CD8-positive, alpha-beta memory T cell (primary cell): ENCODE data around the gene GAS2L2. TPM values are rescaled to one million over a fixed set of nuclear protein-coding genes. Genes with fewer than 3 reads are reported as not detected.

ENCODE experiments used
- CTCF ChIA-PET: fragments of 350-600 bp; sonication (Branson Sonifier 250); formaldehyde crosslinking; loops from one replicate; lab custom pipeline; 2021; ENCODE audit warnings: antibody characterized with exemption; lab: Charles Lee
- POLR2A ChIA-PET: fragments of 350-600 bp; sonication (Branson Sonifier 250); formaldehyde crosslinking; loops from one replicate; lab custom pipeline; 2021; ENCODE audit warnings: antibody characterized with exemption; lab: Charles Lee
- DNase-seq, 5 donors: peaks; one replicate each; pipeline versions ENCODE4 v3.0.0 to v3.0.0-alpha.2; 2020 to 2022; ENCODE audit warnings: mixed read lengths in 1 of 5
- H3K27ac ChIP-seq: one replicate; pipeline ENCODE4 v1.7.0; 2013; ENCODE audit warnings: low read depth, mild to moderate bottlenecking, low read length, moderate library complexity
- H3K27me3 ChIP-seq: 2 replicates; pipeline ENCODE4 v1.7.0; 2013; ENCODE audit warnings: low read length, mild to moderate bottlenecking; ENCODE audit not compliant: insufficient read depth, poor library complexity, severe bottlenecking
- H3K36me3 ChIP-seq: 2 replicates; pipeline ENCODE4 v1.7.0; 2013; ENCODE audit warnings: mild to moderate bottlenecking, low read length, moderate library complexity; ENCODE audit not compliant: insufficient read depth
- H3K4me1 ChIP-seq: 2 replicates; pipeline ENCODE4 v1.7.0; 2013; ENCODE audit warnings: mild to moderate bottlenecking, low read length, moderate library complexity; ENCODE audit not compliant: insufficient read depth
- H3K4me3 ChIP-seq: 2 replicates; pipeline ENCODE4 v1.7.0; 2013; ENCODE audit warnings: mild to moderate bottlenecking, low read length
- H3K9me3 ChIP-seq: 2 replicates; pipeline ENCODE4 v1.7.0; 2013; ENCODE audit warnings: mild to moderate bottlenecking, low read length
- H3K27ac Mint-ChIP-seq, 8 donors: one replicate each; pipeline ENCODE4 v1.8.0; 2020 to 2021; ENCODE audit warnings: mixed read lengths in 8 of 8, mild to moderate bottlenecking in 6 of 8, inconsistent platforms in 3 of 8, moderate library complexity in 3 of 8
- H3K27me3 Mint-ChIP-seq, 2 donors: one replicate each; pipeline ENCODE4 v1.8.0; 2020 to 2021; ENCODE audit warnings: mixed read lengths in 2 of 2, mild to moderate bottlenecking in 1 of 2, moderate library complexity in 1 of 2
- H3K36me3 Mint-ChIP-seq, 3 donors: one replicate each; pipeline ENCODE4 v1.8.0; 2020 to 2021; ENCODE audit warnings: mixed read lengths in 3 of 3, inconsistent platforms in 1 of 3, mild to moderate bottlenecking in 1 of 3
- H3K4me1 Mint-ChIP-seq, 3 donors: one replicate each; pipeline ENCODE4 v1.8.0; 2020 to 2021; ENCODE audit warnings: mixed read lengths in 3 of 3, inconsistent platforms in 1 of 3, mild to moderate bottlenecking in 1 of 3
- H3K4me3 Mint-ChIP-seq, 7 donors: one replicate each; pipeline ENCODE4 v1.8.0; 2020 to 2021; ENCODE audit warnings: mixed read lengths in 7 of 7, mild to moderate bottlenecking in 6 of 7, moderate library complexity in 4 of 7, inconsistent platforms in 2 of 7
- H3K9me3 Mint-ChIP-seq, 5 donors: one replicate each; pipeline ENCODE4 v1.8.0; 2020 to 2022; ENCODE audit warnings: mixed read lengths in 5 of 5, mild to moderate bottlenecking in 3 of 5, moderate library complexity in 2 of 5, inconsistent platforms in 1 of 5
- polyA plus RNA-seq: library from polyadenylated mRNA; unstranded; fragments of 300-500 nt; fragmentation: Illumina TruSeq; gene quantifications from one replicate; pipeline ENCODE4 v1.2.3, GENCODE V29; 2021
- total RNA-seq, 2 experiments: library from RNA; stranded (reverse); gene quantifications; one replicate each; pipeline ENCODE4 v1.2.3, GENCODE V29; 2021

GAS2L2 gene
- total RNA-seq = under 1 TPM in 1 of 2 experiments, not detected in 1; 0.07 TPM
- polyA plus RNA-seq = not detected

DNA sequence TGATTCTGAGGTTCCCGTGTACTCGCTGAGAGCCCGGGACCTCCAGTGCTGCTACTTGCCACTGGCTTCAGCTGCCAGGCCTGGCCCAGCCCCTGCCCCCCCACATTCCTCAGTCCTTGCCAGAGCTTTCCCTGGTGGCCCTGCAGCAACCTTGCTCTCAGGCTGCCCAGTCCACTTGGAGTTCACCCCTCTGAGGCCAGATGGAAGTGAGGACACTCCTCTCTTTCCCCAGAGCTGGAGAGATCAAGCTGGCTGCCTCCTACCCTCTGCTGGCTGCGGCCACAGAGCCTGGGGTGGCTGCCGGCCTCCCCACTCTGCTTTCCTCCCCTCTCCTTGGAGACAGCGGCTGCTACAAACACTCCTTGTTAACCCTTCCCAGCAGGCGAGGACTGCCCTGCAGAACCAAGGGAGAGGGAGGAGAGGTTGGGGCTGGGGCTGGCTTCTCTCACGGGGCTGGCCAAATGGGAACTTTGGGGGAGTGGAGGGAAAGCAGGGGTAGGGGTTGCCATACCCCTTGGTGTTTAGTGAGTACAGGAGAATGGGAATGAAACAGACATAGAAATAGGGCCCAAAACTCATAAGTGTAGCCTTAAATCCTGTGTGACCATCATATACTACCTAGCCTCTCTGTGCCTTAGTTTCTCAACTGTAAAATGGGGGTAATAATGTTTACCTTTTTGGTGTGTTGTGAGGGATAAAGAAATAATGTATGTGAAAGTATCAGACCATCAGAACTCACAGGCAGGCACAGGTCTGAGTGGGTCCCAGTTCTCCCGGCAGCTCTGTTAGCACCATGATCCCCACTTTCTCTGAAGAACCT is at the start of gene GAS2L2:
Gene GAS2L2, minus strand, starts transcription at position 295 of the 820 bp plus-strand sequence. CDS start 389 bp downstream, outside the sequence.
- Histone ChIP-seq H3K27ac (no peak within 1 kb of the TSS), H3K4me3 (no peak within 1 kb of the TSS), H3K27me3 (peaks cover 29% of the 10 kb centered on the region), H3K9me3 (no peaks in the 10 kb centered on the region), H3K36me3 (no peaks in the 10 kb centered on the region), H3K4me1 (no peaks in the 10 kb centered on the region)
- Mint-ChIP-seq H3K4me3 (no peak within 1 kb of the TSS), H3K9me3 (no peaks in the 10 kb centered on the region), H3K4me1 (peaks cover 4 to 13% (median 5%) of the 10 kb centered on the region in 3 donors), H3K27ac (peak within 1 kb of the TSS in 2 of 8 donors; percentile 8 to 33), H3K36me3 (no peaks in the 10 kb centered on the region), H3K27me3 (peaks cover 34 to 51% of the 10 kb centered on the region in 2 donors)
- ChIA-PET POLR2A (no interaction called here), CTCF (no interaction called here)
- no peak for DNase-seq

DNA sequence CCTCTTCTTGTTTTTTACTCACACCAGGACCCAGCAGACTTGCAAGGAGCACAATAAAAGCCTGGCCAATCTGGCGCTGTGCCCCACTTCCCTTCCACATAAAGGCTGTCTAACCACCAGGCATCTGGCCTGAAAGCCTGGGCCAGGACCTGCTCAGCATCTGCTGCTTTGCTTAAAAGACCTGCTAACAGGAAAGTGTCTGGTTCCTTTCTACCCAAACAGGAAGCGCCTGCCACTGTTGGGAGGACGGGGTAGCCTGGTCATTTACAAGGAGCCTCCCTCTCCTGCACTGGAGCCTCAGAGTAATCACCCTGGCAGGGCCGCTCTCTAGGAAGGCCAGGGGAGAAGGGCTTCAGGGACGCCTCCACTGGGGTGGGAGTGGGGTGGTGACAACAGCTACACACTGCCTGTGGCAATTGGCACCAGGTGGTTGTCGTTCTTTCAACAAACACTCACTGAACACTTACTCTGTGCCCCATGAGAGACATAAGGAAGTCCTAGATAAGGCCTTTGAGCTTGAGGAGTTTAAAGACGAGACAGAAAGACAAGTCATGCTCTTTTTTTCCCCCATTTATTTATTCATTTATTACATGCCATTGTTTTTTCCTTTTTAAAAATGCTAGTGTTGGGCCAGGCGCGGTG is 48.7 kb upstream of the GAS2L2 start:
- H3K27ac ChIP-seq = no peak overlapping the region
- peak in 1 of 5 donors; percentile 38 for DNase-seq

GRCh38 chr17:35799942-35800341 is 46.9 kb upstream of the GAS2L2 start:
- no peak for DNase-seq
- no peak overlapping the region for H3K27ac Mint-ChIP-seq
- no peaks in the 10 kb centered on the region for H3K36me3 ChIP-seq
- peaks cover 5 to 16% (median 9%) of the 10 kb centered on the region in 3 donors for H3K4me1 Mint-ChIP-seq
- H3K36me3 Mint-ChIP-seq = no peaks in the 10 kb centered on the region
- ChIA-PET POLR2A (interaction anchor here (0.5 kb wide), 1 partner anchor 546 kb away, joined by 6 read pairs; no protein-coding TSS in a partner anchor), CTCF (interaction anchor here (0.9 to 2.2 kb wide), 3 partner anchors 8 to 36 kb away, joined by 5 to 12 read pairs (median 6); no protein-coding TSS in a partner anchor)
- peaks cover 26 to 41% of the 10 kb centered on the region in 2 donors for H3K27me3 Mint-ChIP-seq
- peaks cover 16% of the 10 kb centered on the region for H3K4me1 ChIP-seq
- H3K4me3 ChIP-seq = no peak overlapping the region
- H3K27ac ChIP-seq = no peak overlapping the region
- no peak overlapping the region for H3K4me3 Mint-ChIP-seq
- no peaks in the 10 kb centered on the region for H3K9me3 Mint-ChIP-seq
- peaks cover 16% of the 10 kb centered on the region for H3K27me3 ChIP-seq
- no peaks in the 10 kb centered on the region for H3K9me3 ChIP-seq

More for the DNA sequence above, 48.7 kb upstream of the GAS2L2 start:
- no peak overlapping the region for H3K4me3 ChIP-seq
- H3K9me3 ChIP-seq = no peaks in the 10 kb centered on the region
- peaks cover 0 to 5% (median 5%) of the 10 kb centered on the region in 3 donors for H3K4me1 Mint-ChIP-seq
- H3K27me3 Mint-ChIP-seq = peaks cover 20 to 32% of the 10 kb centered on the region in 2 donors
- H3K4me3 Mint-ChIP-seq = peak overlapping the region in 1 of 7 donors; percentile 6
- H3K27me3 ChIP-seq = peaks cover 10% of the 10 kb centered on the region
- POLR2A ChIA-PET = no interaction called here
- no peaks in the 10 kb centered on the region for H3K36me3 Mint-ChIP-seq
- H3K36me3 ChIP-seq = no peaks in the 10 kb centered on the region
- H3K9me3 Mint-ChIP-seq = no peaks in the 10 kb centered on the region
- no peak overlapping the region for H3K27ac Mint-ChIP-seq
- CTCF ChIA-PET = interaction anchor here (1.4 kb wide), 1 partner anchor 38 kb away, joined by 5 read pairs; no protein-coding TSS in a partner anchor
- peaks cover 11% of the 10 kb centered on the region for H3K4me1 ChIP-seq

DNA sequence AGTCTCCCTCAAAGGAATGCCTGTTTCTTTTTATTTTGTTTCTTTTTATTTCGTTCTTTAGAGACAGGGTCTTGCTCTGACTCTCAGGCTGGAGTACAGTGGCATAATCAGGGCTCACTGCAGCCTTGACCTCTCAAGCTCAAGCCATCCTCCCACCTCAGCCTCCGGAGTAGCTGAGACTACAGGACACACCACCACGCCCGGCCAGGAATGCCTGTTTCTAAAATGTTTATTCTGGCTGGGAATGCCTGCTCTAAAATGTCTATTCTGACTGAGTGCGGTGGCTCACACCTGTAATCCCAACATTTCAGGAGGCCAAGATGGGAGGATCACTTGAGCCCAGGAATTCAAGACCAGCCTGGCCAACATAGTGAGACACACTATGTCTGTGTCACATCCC is 44.9 kb upstream of the GAS2L2 start:
- Mint-ChIP-seq H3K27ac (no peak overlapping the region), H3K4me3 (no peak overlapping the region)

DNA sequence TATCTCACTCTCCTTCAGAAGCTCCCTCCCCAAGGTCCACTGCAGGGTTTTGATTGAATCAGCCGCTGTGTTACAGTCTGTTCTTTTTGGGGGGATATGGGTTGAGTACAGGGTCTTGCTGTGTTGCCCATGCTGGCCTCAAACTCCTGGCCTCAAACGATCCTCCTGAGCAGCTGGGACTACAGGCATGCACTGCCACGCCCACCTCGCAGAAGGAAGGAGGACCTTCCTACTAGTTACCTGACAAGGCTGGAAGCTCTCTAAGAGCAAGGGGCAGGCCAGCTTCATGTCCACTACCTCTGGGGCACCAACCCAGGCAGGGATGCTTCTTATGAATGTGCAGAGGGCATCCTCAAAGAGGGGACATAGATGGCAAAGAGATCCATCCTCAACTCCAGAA is 44.3 kb upstream of the GAS2L2 start:
- H3K9me3 ChIP-seq = no peaks in the 10 kb centered on the region
- H3K4me3 Mint-ChIP-seq = peak overlapping the region in 3 of 7 donors; percentile 12 to 34 (median 19)
- H3K36me3 ChIP-seq = no peaks in the 10 kb centered on the region
- H3K4me3 ChIP-seq = no peak overlapping the region
- H3K27me3 ChIP-seq = peaks cover 29% of the 10 kb centered on the region
- peaks cover 5 to 17% (median 11%) of the 10 kb centered on the region in 3 donors for H3K4me1 Mint-ChIP-seq
- no peak for DNase-seq
- H3K27ac Mint-ChIP-seq = no peak overlapping the region
- H3K36me3 Mint-ChIP-seq = no peaks in the 10 kb centered on the region
- ChIA-PET POLR2A (interaction anchor here (1.3 kb wide), 1 partner anchor 11 kb away, joined by 3 read pairs; no protein-coding TSS in a partner anchor), CTCF (interaction anchor here (1.3 to 3.1 kb wide), 3 partner anchors 12 to 50 kb away, joined by 3 to 22 read pairs (median 17); partner anchors contain the start of gene TAF15)
- no peaks in the 10 kb centered on the region for H3K9me3 Mint-ChIP-seq
- H3K27ac ChIP-seq = no peak overlapping the region
- H3K4me1 ChIP-seq = peaks cover 21% of the 10 kb centered on the region
- H3K27me3 Mint-ChIP-seq = peaks cover 39 to 58% of the 10 kb centered on the region in 2 donors

More for the DNA sequence above, 44.9 kb upstream of the GAS2L2 start:
- no peaks in the 10 kb centered on the region for H3K36me3 Mint-ChIP-seq
- H3K27me3 Mint-ChIP-seq = peaks cover 39 to 58% of the 10 kb centered on the region in 2 donors
- no peak for DNase-seq
- H3K9me3 Mint-ChIP-seq = no peaks in the 10 kb centered on the region
- H3K27ac ChIP-seq = no peak overlapping the region
- H3K9me3 ChIP-seq = no peaks in the 10 kb centered on the region
- CTCF ChIA-PET = interaction anchor here (2.2 to 2.8 kb wide), 2 partner anchors 11 to 34 kb away, joined by 12 to 17 read pairs; partner anchors contain the start of gene TAF15
- peaks cover 5 to 17% (median 11%) of the 10 kb centered on the region in 3 donors for H3K4me1 Mint-ChIP-seq
- H3K4me3 ChIP-seq = no peak overlapping the region
- H3K4me1 ChIP-seq = peaks cover 21% of the 10 kb centered on the region
- H3K36me3 ChIP-seq = no peaks in the 10 kb centered on the region
- POLR2A ChIA-PET = no interaction called here
- H3K27me3 ChIP-seq = peaks cover 29% of the 10 kb centered on the region

DNA sequence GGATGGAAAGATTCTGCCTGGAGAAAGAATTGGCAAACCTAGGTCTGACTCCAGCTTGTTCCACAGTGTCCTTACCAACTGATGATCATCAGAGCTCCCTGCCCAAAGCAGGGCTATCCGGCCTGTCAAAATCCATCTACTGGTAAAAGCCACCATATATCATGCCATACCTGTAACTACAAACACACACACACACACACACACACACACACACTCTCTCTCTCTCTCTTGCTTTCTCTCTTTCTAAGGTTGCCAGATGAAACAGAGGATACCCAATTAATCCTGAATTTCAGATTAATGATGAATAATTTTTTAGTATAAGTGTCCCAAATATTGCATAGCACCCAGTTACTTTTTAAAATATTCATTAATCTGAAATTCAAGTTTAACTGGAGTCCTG is 43.9 kb upstream of the GAS2L2 start:
- Histone ChIP-seq H3K27ac (no peak overlapping the region), H3K4me1 (peaks cover 20% of the 10 kb centered on the region), H3K9me3 (no peaks in the 10 kb centered on the region), H3K27me3 (peaks cover 29% of the 10 kb centered on the region), H3K36me3 (no peaks in the 10 kb centered on the region), H3K4me3 (no peak overlapping the region)
- peaks cover 39 to 62% of the 10 kb centered on the region in 2 donors for H3K27me3 Mint-ChIP-seq
- H3K4me3 Mint-ChIP-seq = peak overlapping the region in 2 of 7 donors; percentile 31 to 37
- no peaks in the 10 kb centered on the region for H3K9me3 Mint-ChIP-seq
- H3K4me1 Mint-ChIP-seq = peaks cover 5 to 17% (median 11%) of the 10 kb centered on the region in 3 donors
- POLR2A ChIA-PET = interaction anchor here (1.3 kb wide), 1 partner anchor 12 kb away, joined by 3 read pairs; no protein-coding TSS in a partner anchor
- CTCF ChIA-PET = interaction anchor here (1.3 to 3.1 kb wide), 4 partner anchors 8 to 50 kb away, joined by 3 to 22 read pairs (median 12); partner anchors contain the start of gene TAF15
- DNase-seq = no peak
- no peaks in the 10 kb centered on the region for H3K36me3 Mint-ChIP-seq
- H3K27ac Mint-ChIP-seq = no peak overlapping the region

DNA sequence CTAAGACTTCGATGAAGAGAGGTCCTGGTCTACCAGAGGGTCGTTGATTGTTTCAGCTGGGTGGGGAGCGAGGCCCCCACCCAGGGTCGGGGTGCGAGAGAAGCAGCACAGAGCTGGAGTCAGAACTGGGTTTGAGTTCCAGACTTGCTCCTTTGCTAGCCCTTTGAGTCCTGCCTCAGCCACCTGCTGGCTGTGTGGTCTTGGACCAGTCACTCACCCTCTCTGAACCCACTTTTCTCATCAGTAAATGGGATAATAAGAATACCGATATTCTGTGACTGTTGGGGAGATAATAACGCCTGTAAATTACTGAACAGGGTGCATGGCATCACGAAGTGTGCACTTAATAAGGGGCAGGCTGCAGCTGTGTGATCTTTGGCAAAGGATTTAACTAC is 42.8 kb upstream of the GAS2L2 start:
- Histone ChIP-seq H3K4me3 (peak overlapping the region; percentile 58), H3K4me1 (peaks cover 10% of the 10 kb centered on the region), H3K9me3 (no peaks in the 10 kb centered on the region), H3K36me3 (no peaks in the 10 kb centered on the region), H3K27me3 (peaks cover 29% of the 10 kb centered on the region), H3K27ac (no peak overlapping the region)
- peaks cover 39 to 62% of the 10 kb centered on the region in 2 donors for H3K27me3 Mint-ChIP-seq
- ChIA-PET CTCF (interaction anchor here (1.5 to 3.1 kb wide), 4 partner anchors 9 to 32 kb away, joined by 3 to 22 read pairs (median 12); partner anchors contain the start of gene TAF15), POLR2A (interaction anchor here (1.3 to 1.9 kb wide), 2 partner anchors 13 kb away, joined by 3 to 6 read pairs; partner anchors contain the start of gene TAF15)
- peak overlapping the region; percentile 31 to 86 (median 77) for H3K4me3 Mint-ChIP-seq
- H3K9me3 Mint-ChIP-seq = no peaks in the 10 kb centered on the region
- DNase-seq = no peak
- peak overlapping the region in 1 of 8 donors; percentile 9 for H3K27ac Mint-ChIP-seq
- H3K4me1 Mint-ChIP-seq = peaks cover 5 to 17% (median 8%) of the 10 kb centered on the region in 3 donors
- H3K36me3 Mint-ChIP-seq = no peaks in the 10 kb centered on the region
